ENCODE data around the gene FAM13A. TPM values are rescaled to one million over a fixed set of nuclear protein-coding genes. Genes with fewer than 3 reads are reported as not detected.

The FAM13A gene
- total and polyA plus RNA-seq, 10 donors: 2.7 to 24.9 (median 18.3) TPM

- no peaks in the 10 kb centered on the region for H3K4me1 ChIP-seq
- no peaks in the 10 kb centered on the region for H3K27me3 ChIP-seq (replicated peaks in 1 of 7)
- no peak for DNase-seq
- 79 to 94% (median 84%) methylated on average over 3 of the region's 3 CpGs for WGBS, 5 donors
- H3K9me3 ChIP-seq: no peaks in the 10 kb centered on the region
- no peak overlapping the region for H3K27ac ChIP-seq
- intact Hi-C loops (cut with DNase I; ENCODE audit: low total_unique reads): no loop called here
- H3K36me3 ChIP-seq: peaks cover 0 to 94% (median 54%) of the 10 kb centered on the region in 6 donors
- no peak for TF ChIP-seq POLR2A (IDR thresholded peaks at IDR 0.05)
- TF ChIP-seq POLR2AphosphoS5 (IDR thresholded peaks at IDR 0.05): no peak
- TF ChIP-seq CTCF (IDR thresholded peaks at IDR 0.05 in 8 of 11, conservative IDR thresholded peaks at IDR 0.05 in 3 of 11): no peak
- no peak overlapping the region for H3K4me3 ChIP-seq
Observed at GRCh38 chr4:88705805-88706492, 351.0 kb downstream of the FAM13A start.

- Histone ChIP-seq H3K27ac (no peak overlapping the region), H3K4me1 (no peaks in the 10 kb centered on the region), H3K9me3 (no peaks in the 10 kb centered on the region), H3K27me3 (replicated peaks in 1 of 7) (no peaks in the 10 kb centered on the region), H3K36me3 (peaks cover 0 to 93% (median 50%) of the 10 kb centered on the region in 6 donors), H3K4me3 (no peak overlapping the region)
- no peak for TF ChIP-seq POLR2A (IDR thresholded peaks at IDR 0.05)
- TF ChIP-seq CTCF (IDR thresholded peaks at IDR 0.05 in 8 of 11, conservative IDR thresholded peaks at IDR 0.05 in 3 of 11): no peak
- no peak for TF ChIP-seq POLR2AphosphoS5 (IDR thresholded peaks at IDR 0.05)
- intact Hi-C loops (cut with DNase I; ENCODE audit: low total_unique reads): no loop called here
- DNase-seq: no peak
Observed at GRCh38 chr4:88705223-88705622, 351.8 kb downstream of the FAM13A start.

- peaks cover 0 to 77% (median 43%) of the 10 kb centered on the region in 6 donors for H3K36me3 ChIP-seq
- no peak overlapping the region for H3K4me3 ChIP-seq
- H3K9me3 ChIP-seq: no peaks in the 10 kb centered on the region
- DNase-seq: no peak
- H3K27ac ChIP-seq: no peak overlapping the region
- TF ChIP-seq POLR2AphosphoS5 (IDR thresholded peaks at IDR 0.05): no peak
- no peak for TF ChIP-seq POLR2A (IDR thresholded peaks at IDR 0.05)
- no peak for TF ChIP-seq CTCF (IDR thresholded peaks at IDR 0.05 in 8 of 11, conservative IDR thresholded peaks at IDR 0.05 in 3 of 11)
- intact Hi-C loops (cut with DNase I; ENCODE audit: low total_unique reads): no loop called here
- H3K4me1 ChIP-seq: no peaks in the 10 kb centered on the region
- WGBS, 5 donors: 68 to 88% (median 79%) methylated on average over 2 of the region's 2 CpGs
- no peaks in the 10 kb centered on the region for H3K27me3 ChIP-seq (replicated peaks in 1 of 7)
Observed at GRCh38 chr4:88702782-88703181, 354.2 kb downstream of the FAM13A start.

- 93 to 99% (median 95%) methylated on average over 7 of the region's 7 CpGs for WGBS, 5 donors
- Histone ChIP-seq H3K4me3 (no peak overlapping the region), H3K27ac (no peak overlapping the region), H3K9me3 (no peaks in the 10 kb centered on the region), H3K4me1 (peaks cover 0 to 14% (median 7%) of the 10 kb centered on the region in 6 donors), H3K27me3 (replicated peaks in 1 of 7) (no peaks in the 10 kb centered on the region), H3K36me3 (peaks cover 0 to 61% (median 9%) of the 10 kb centered on the region in 6 donors)
- intact Hi-C loops (cut with DNase I; ENCODE audit: low total_unique reads): no loop called here
- DNase-seq: no peak
- TF ChIP-seq CTCF (IDR thresholded peaks at IDR 0.05 in 8 of 11, conservative IDR thresholded peaks at IDR 0.05 in 3 of 11) (no peak), POLR2AphosphoS5 (IDR thresholded peaks at IDR 0.05) (no peak), POLR2A (IDR thresholded peaks at IDR 0.05) (no peak)
Observed at GRCh38 chr4:88698519-88698918, 358.5 kb downstream of the FAM13A start.
